OCI-LY3 (cell line): ENCODE data around the gene SORCS1.

Source experiments
- EZH2phosphoT487 ChIP-seq: fragments of 200-600 bp; shearing (Covaris generic); IDR thresholded peaks from 2 replicates; pipeline ENCODE4 v1.6.1; 2018; ENCODE audit warnings: antibody characterized with exemption, mixed run types, low read depth
- TF ChIP-seq, protein P1 (sequence below): fragments of 200-600, 300-600 bp; sonication (generic); IDR thresholded peaks from 2 replicates; pipeline ENCODE4 v1.5.1; 2014; ENCODE audit warnings: antibody characterized with exemption, low read length, low read depth

GRCh38 chr10:106615081-106615480 is 549.4 kb downstream of the SORCS1 start:
- TF ChIP-seq, protein P1, sequence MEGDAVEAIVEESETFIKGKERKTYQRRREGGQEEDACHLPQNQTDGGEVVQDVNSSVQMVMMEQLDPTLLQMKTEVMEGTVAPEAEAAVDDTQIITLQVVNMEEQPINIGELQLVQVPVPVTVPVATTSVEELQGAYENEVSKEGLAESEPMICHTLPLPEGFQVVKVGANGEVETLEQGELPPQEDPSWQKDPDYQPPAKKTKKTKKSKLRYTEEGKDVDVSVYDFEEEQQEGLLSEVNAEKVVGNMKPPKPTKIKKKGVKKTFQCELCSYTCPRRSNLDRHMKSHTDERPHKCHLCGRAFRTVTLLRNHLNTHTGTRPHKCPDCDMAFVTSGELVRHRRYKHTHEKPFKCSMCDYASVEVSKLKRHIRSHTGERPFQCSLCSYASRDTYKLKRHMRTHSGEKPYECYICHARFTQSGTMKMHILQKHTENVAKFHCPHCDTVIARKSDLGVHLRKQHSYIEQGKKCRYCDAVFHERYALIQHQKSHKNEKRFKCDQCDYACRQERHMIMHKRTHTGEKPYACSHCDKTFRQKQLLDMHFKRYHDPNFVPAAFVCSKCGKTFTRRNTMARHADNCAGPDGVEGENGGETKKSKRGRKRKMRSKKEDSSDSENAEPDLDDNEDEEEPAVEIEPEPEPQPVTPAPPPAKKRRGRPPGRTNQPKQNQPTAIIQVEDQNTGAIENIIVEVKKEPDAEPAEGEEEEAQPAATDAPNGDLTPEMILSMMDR = no peak
- TF ChIP-seq EZH2phosphoT487 = no peak
